HL-60 (cell line): ENCODE results near the gene ADCYAP1R1.

Experiments used
- DNase-seq, 2 experiments: peaks; one replicate each; pipeline ENCODE4 v3.0.0-alpha.2; 2010 to 2020; ENCODE audit warnings: low read depth in 1 of 2, low spot score in 1 of 2
- H3K27ac ChIP-seq: fragments of 250-450 bp; sonication (Bioruptor Pico); replicated peaks from 2 replicates; pipeline ENCODE4 v1.5.1; 2020; ENCODE audit warnings: mild to moderate bottlenecking, moderate library complexity
- H3K27me3 ChIP-seq: fragments of 250-450 bp; sonication (Bioruptor Pico); 2 replicates; pipeline ENCODE4 v1.5.1; 2021; ENCODE audit warnings: mild to moderate bottlenecking, moderate library complexity; ENCODE audit not compliant: insufficient read depth, poor library complexity, severe bottlenecking
- H3K4me3 ChIP-seq: replicated peaks from 2 replicates; pipeline ENCODE4 v1.5.1; 2011; ENCODE audit warnings: mild to moderate bottlenecking, control low read depth, low read length; ENCODE audit not compliant: insufficient read depth
- CTCF ChIP-seq: IDR thresholded peaks from one replicate; pipeline ENCODE4 v1.5.1; 2011; ENCODE audit warnings: low read length, control low read depth, inconsistent platforms; ENCODE audit not compliant: insufficient read depth
- GABPA ChIP-seq: IDR thresholded peaks from 2 replicates; pipeline ENCODE4 v1.6.1; 2012; ENCODE audit warnings: low read depth
- POLR2AphosphoS5 ChIP-seq: IDR thresholded peaks from 2 replicates; pipeline ENCODE4 v1.6.1; 2012; ENCODE audit warnings: low read depth
- REST ChIP-seq: IDR thresholded peaks from 2 replicates; pipeline ENCODE4 v1.6.1; 2012; ENCODE audit warnings: low read depth; ENCODE audit not compliant: insufficient replicate concordance
- SPI1 ChIP-seq: IDR thresholded peaks from 2 replicates; pipeline ENCODE4 v1.6.1; 2012; ENCODE audit warnings: low read depth, mild to moderate bottlenecking, borderline replicate concordance

The ADCYAP1R1 gene

GRCh38 chr7:31160941-31161340 is 108.8 kb downstream of the ADCYAP1R1 start:
- no peak overlapping the region for H3K27ac ChIP-seq
- TF ChIP-seq CTCF, result no peak
- no peak for TF ChIP-seq SPI1
- TF ChIP-seq GABPA, result no peak
- no peak for TF ChIP-seq REST
- TF ChIP-seq POLR2AphosphoS5, result no peak
- H3K27me3 ChIP-seq, result no peaks in the 10 kb centered on the region

More at GRCh38 chr7:31160941-31161340, 108.8 kb downstream of the ADCYAP1R1 start:
- H3K4me3 ChIP-seq, result no peak overlapping the region
- DNase-seq, result no peak
